Measurements from ENCODE around the gene VMP1.
A peak's percentile ranks its signal among the peaks of the same experiment; 100 is the strongest.

The VMP1 gene

DNA sequence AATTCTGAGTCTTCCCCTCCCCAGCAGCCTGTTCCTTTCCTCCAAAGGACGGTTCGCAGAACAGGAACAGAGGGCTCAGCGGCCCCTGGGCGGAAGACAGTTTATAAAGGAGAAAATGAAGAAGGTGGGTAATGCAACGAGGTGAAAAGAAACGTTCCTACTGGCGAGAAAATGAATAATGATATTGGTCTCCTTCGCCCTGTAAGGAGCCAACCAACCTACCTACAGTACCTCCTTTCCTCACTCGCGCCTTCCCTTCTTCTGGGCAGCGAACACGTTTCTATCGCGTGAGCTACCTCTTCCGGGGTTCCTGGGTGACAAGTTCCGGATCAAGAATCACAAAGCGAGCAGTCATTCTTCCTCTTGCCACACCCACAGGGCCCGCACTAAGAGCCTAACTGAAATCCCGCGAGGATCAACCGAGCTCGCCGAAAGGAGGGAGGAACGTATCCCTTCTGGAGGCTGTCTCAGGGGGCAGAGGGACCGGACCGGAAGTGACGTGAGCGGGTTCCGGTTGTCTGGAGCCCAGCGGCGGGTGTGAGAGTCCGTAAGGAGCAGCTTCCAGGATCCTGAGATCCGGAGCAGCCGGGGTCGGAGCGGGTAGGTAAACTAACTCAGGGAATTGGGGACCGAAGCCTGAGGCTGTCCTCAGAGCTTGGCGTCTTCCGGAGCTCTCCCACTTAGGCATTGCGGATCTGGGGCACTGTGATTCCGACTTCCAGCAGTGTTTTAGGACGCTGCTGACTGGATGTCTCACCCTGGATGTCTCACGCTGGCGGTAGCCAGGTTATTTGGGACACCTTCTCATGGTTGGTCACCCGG is at the start of gene VMP1, which contains the start of gene PTRH2 (continued):
- TF ChIP-seq ZNF24 (tag by site-specific recombination; IDR thresholded peaks at IDR 0.05): peak; percentile 33; the same call in 1 of the 2 replicates
- TF ChIP-seq ZNF23 (tag by site-specific recombination; IDR thresholded peaks at IDR 0.05; ENCODE audit: borderline replicate concordance): no peak
- no peak for TF ChIP-seq ZNF416 (tag by site-specific recombination; IDR thresholded peaks at IDR 0.05)
- TF ChIP-seq, protein P1, sequence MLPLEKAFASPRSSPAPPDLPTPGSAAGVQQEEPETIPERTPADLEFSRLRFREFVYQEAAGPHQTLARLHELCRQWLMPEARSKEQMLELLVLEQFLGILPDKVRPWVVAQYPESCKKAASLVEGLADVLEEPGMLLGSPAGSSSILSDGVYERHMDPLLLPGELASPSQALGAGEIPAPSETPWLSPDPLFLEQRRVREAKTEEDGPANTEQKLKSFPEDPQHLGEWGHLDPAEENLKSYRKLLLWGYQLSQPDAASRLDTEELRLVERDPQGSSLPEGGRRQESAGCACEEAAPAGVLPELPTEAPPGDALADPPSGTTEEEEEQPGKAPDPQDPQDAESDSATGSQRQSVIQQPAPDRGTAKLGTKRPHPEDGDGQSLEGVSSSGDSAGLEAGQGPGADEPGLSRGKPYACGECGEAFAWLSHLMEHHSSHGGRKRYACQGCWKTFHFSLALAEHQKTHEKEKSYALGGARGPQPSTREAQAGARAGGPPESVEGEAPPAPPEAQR (tag by site-specific recombination; IDR thresholded peaks at IDR 0.05): no peak
- no peak for TF ChIP-seq ZNF585B (tag by site-specific recombination; IDR thresholded peaks at IDR 0.05)
- peak; percentile 79; the same call in 1 of the 2 replicates for TF ChIP-seq ZBTB17 (tag by site-specific recombination; IDR thresholded peaks at IDR 0.05)
- TF ChIP-seq, protein P2, sequence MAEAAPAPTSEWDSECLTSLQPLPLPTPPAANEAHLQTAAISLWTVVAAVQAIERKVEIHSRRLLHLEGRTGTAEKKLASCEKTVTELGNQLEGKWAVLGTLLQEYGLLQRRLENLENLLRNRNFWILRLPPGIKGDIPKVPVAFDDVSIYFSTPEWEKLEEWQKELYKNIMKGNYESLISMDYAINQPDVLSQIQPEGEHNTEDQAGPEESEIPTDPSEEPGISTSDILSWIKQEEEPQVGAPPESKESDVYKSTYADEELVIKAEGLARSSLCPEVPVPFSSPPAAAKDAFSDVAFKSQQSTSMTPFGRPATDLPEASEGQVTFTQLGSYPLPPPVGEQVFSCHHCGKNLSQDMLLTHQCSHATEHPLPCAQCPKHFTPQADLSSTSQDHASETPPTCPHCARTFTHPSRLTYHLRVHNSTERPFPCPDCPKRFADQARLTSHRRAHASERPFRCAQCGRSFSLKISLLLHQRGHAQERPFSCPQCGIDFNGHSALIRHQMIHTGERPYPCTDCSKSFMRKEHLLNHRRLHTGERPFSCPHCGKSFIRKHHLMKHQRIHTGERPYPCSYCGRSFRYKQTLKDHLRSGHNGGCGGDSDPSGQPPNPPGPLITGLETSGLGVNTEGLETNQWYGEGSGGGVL (tag by site-specific recombination; IDR thresholded peaks at IDR 0.05): no peak
- TF ChIP-seq ZBTB6 (tag by site-specific recombination; IDR thresholded peaks at IDR 0.05): 0 out of 2 replicates have a peak, but pooled peaks have one; percentile 6
- peak; percentile 94 for TF ChIP-seq SP2 (tag by site-specific recombination; IDR thresholded peaks at IDR 0.05)
- no peak for TF ChIP-seq EGR2 (tag by site-specific recombination; IDR thresholded peaks at IDR 0.05; ENCODE audit: low read depth)
- no peak for TF ChIP-seq PRDM4 (tag by site-specific recombination; IDR thresholded peaks at IDR 0.05)
- TF ChIP-seq ZNF214 (tag by site-specific recombination; IDR thresholded peaks at IDR 0.05; ENCODE audit: borderline replicate concordance): no peak
- TF ChIP-seq FEZF1 (tag by site-specific recombination; IDR thresholded peaks at IDR 0.05): peak; percentile 97
- TF ChIP-seq ZNF280C (tag by site-specific recombination; IDR thresholded peaks at IDR 0.05): no peak
- TF ChIP-seq ZNF624 (tag by site-specific recombination; IDR thresholded peaks at IDR 0.05): no peak
- no peak for TF ChIP-seq ZNF596 (tag by site-specific recombination; IDR thresholded peaks at IDR 0.05)
- TF ChIP-seq, protein P3, sequence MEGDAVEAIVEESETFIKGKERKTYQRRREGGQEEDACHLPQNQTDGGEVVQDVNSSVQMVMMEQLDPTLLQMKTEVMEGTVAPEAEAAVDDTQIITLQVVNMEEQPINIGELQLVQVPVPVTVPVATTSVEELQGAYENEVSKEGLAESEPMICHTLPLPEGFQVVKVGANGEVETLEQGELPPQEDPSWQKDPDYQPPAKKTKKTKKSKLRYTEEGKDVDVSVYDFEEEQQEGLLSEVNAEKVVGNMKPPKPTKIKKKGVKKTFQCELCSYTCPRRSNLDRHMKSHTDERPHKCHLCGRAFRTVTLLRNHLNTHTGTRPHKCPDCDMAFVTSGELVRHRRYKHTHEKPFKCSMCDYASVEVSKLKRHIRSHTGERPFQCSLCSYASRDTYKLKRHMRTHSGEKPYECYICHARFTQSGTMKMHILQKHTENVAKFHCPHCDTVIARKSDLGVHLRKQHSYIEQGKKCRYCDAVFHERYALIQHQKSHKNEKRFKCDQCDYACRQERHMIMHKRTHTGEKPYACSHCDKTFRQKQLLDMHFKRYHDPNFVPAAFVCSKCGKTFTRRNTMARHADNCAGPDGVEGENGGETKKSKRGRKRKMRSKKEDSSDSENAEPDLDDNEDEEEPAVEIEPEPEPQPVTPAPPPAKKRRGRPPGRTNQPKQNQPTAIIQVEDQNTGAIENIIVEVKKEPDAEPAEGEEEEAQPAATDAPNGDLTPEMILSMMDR (tag by site-specific recombination; IDR thresholded peaks at IDR 0.05): no peak; the same call in 1 of the 2 replicates
- TF ChIP-seq ZNF658 (tag by site-specific recombination; IDR thresholded peaks at IDR 0.05): no peak
- TF ChIP-seq ZNF404 (tag by site-specific recombination; IDR thresholded peaks at IDR 0.05): no peak
- TF ChIP-seq ZNF19 (tag by site-specific recombination; IDR thresholded peaks at IDR 0.05; ENCODE audit: low read depth): no peak
- TF ChIP-seq ZNF76 (tag by site-specific recombination; IDR thresholded peaks at IDR 0.05; ENCODE audit: borderline replicate concordance, low read depth): no peak
- TF ChIP-seq ZNF426 (tag by site-specific recombination; IDR thresholded peaks at IDR 0.05): no peak
- no peak for TF ChIP-seq ZNF544 (tag by site-specific recombination; IDR thresholded peaks at IDR 0.05)
- TF ChIP-seq, protein P4, sequence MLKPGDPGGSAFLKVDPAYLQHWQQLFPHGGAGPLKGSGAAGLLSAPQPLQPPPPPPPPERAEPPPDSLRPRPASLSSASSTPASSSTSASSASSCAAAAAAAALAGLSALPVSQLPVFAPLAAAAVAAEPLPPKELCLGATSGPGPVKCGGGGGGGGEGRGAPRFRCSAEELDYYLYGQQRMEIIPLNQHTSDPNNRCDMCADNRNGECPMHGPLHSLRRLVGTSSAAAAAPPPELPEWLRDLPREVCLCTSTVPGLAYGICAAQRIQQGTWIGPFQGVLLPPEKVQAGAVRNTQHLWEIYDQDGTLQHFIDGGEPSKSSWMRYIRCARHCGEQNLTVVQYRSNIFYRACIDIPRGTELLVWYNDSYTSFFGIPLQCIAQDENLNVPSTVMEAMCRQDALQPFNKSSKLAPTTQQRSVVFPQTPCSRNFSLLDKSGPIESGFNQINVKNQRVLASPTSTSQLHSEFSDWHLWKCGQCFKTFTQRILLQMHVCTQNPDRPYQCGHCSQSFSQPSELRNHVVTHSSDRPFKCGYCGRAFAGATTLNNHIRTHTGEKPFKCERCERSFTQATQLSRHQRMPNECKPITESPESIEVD (tag by site-specific recombination; IDR thresholded peaks at IDR 0.05): no peak
- TF ChIP-seq KLF7 (tag by site-specific recombination; IDR thresholded peaks at IDR 0.05; ENCODE audit: borderline replicate concordance): peak; percentile 40; the same call in 1 of the 2 replicates
- no peak for TF ChIP-seq ZNF473 (tag by site-specific recombination; IDR thresholded peaks at IDR 0.05)
